ENCODE results near the gene IHH.

The IHH gene

GRCh38 chr2:219073413-219074129 lies 12.8 kb upstream of the IHH start:
- DNase-seq: no peak

GRCh38 chr2:219072741-219073250 lies 12.1 kb upstream of the IHH start:
- DNase-seq: no peak

- DNase-seq: no peak
Observed at GRCh38 chr2:219071131-219071816, 10.6 kb upstream of the IHH start.

- no peak for DNase-seq
Observed at GRCh38 chr2:219065484-219065883, 4.8 kb upstream of the IHH start.

GRCh38 chr2:219062081-219062480 lies 1.4 kb upstream of the IHH start:
- no peak for DNase-seq

GRCh38 chr2:219059725-219060682 lies 717 bp downstream of the IHH start:
- DNase-seq: no peak

GRCh38 chr2:219059375-219059724 lies 1.4 kb downstream of the IHH start:
- DNase-seq: no peak

- DNase-seq: no peak
Observed at GRCh38 chr2:219058541-219059374, 2.0 kb downstream of the IHH start.

- DNase-seq: peak; percentile 70 to 75
Observed at GRCh38 chr2:219057709-219058540, 2.8 kb downstream of the IHH start.

GRCh38 chr2:219056896-219057708 lies 3.6 kb downstream of the IHH start:
- no peak for DNase-seq

- DNase-seq: no peak
Observed at GRCh38 chr2:219056176-219056895, 4.4 kb downstream of the IHH start.

- DNase-seq: no peak
Observed at GRCh38 chr2:219054956-219055903, 5.5 kb downstream of the IHH start.

- DNase-seq: no peak
Observed at GRCh38 chr2:219049282-219049681, 11.4 kb downstream of the IHH start.

- DNase-seq: no peak
Observed at GRCh38 chr2:219045937-219046550, 14.7 kb downstream of the IHH start.

GRCh38 chr2:219042750-219043149 lies 18.0 kb downstream of the IHH start:
- no peak for DNase-seq

- DNase-seq: no peak
Observed at GRCh38 chr2:219042157-219042556, 18.6 kb downstream of the IHH start.

GRCh38 chr2:219041252-219041651 lies 19.5 kb downstream of the IHH start, which contains the start of gene CFAP65:
CFAP65 (minus strand) TSS chr2:219041516; CDS start chr2:219039048, 2,468 bp downstream.
- no peak for DNase-seq

GRCh38 chr2:219038600-219038999 lies 22.1 kb downstream of the IHH start:
- DNase-seq: no peak

All from activated CD4-positive, alpha-beta T cell treated with anti-CD3 and anti-CD28 coated beads for 4 hours (primary cell).